Retina (tissue), 1 donor: ENCODE results near the gene NFIC.
"Not testable (repeated sequence)": the region's sequence is repeated elsewhere in the genome, so short reads cannot be mapped to it uniquely, and the experiment has no call there.

Experiments
- DNase-seq: peaks from one replicate; pipeline ENCODE4 v3.0.0-alpha.2; 2016

The NFIC gene

GRCh38 chr19:3496392-3497273 is 130.2 kb downstream of the NFIC start:
- no peak for DNase-seq

GRCh38 chr19:3497757-3498520 is 131.6 kb downstream of the NFIC start:
- DNase-seq = no peak

GRCh38 chr19:3499738-3500428 is 133.5 kb downstream of the NFIC start:
- DNase-seq = no peak

DNA sequence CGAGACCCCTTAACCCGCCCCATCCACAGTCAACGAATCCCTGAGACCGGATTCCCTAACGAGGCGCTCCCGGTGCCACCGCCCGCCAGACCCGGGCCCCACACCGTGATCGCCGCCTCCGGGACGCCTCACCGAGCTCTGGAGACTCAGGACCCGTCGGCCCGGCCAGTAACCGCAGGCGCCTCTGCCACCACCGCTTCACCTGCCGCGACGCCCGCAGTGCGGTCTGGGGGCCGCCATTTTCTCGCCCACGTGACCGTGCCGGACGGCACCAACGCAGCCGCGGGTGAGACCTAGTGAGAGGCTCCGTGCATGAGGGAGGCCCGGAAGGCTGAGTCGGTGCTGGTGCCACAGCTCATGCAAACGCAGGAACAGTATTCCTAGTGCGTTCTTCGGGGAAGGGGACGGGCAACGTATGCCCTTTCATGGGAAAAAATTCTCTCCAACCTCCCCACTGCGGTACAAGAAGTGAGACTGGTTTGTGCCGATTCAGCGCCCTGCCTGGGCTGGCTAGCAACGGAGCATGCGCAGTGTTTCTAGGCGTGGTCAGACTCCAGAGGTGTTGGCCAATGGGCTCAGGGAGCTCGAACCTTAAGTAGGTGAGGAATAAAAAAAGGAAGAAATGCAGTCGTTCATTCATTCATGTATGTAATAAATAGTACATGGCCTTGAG is 134.2 kb downstream of the NFIC start, which contains the start of gene DOHH:
TSS of gene DOHH (minus strand) at position 246 of the 673 bp plus-strand sequence. CDS start 3,860 bp downstream, outside the sequence.
- DNase-seq = peak; percentile 98

DNA sequence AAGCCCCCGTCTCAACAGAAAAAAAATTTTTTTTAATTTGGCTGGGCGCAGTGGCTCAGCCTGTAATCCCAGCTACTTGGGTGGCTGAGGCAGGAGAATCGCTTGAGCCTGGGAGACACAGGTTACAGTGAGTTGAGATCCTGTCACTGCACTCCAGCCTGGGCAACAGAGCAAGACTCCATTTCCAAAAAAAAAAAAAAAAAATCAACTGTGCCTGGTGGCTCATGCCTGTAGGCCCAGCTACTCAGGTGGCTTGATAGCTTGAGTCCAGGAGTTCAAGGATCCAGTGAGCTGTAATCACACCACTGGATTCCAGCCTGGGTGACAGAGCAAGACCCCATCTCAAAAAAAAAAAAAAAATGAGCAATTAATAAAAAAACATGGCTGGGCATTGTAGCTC is 135.4 kb downstream of the NFIC start:
- no peak for DNase-seq

- no peak for DNase-seq
These were observed 136.7 kb downstream of the NFIC start for GRCh38 chr19:3503036-3503572.

DNA sequence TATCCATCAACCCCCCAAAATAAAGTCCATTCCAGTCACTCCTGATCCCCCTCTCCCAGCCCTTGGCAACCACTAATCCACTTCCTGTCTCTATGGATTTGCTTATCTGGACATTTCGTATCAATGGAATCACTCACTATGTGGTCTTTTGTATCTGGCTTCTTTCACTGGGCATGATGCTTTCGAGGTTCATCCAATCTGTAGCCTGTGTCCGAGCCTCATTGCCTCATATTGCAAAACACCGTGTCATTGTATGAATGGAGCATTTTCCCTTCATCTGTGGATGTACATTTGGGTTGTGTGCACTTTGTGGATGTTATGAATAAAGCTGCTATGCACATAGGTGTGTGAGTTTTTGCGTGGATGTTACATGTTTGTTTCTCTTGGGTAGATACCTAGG is 138.4 kb downstream of the NFIC start:
- no peak for DNase-seq

DNA sequence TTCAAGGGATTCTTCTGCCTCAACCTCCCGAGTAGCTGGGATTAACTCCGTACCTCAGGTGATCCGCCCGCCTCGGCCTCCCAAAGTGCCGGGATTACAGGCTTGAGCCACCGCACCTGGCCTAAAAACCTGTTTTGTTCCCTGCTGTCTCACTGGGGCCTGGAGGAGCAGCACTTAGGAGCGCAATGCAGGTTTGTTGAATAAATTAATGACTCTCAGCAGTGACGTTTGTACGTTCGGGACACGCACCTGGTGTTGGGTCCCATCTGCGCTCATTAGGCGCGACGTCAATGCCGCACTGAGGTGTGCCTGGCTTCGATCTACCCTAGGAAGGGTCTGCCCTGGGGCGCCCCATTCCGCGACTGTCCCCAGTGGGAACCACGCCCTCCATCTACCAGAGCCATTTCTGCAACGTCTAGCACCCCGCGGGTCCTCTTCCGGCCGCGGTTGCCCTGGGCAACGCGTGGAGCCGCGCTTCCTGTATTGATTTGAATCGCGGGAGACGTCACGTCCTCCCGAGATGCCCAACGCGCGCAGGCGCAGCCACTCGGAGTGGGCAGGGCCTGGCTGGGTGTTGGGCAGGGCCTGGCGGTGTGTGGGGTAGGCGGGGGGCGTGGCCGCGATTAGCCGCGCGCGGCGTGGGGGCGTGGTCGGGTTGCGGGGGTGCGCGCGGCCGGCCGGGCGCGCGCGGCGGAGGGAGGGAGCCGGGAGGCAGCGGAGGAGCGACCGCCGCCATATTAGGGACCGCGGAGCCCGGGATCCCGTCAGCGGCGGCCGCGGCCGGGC is 139.4 kb downstream of the NFIC start, which contains the start of gene FZR1:
TSS of gene FZR1 (plus strand) at position 714 of the 786 bp plus-strand sequence. CDS start 16,679 bp downstream, outside the sequence.
- DNase-seq = peak; percentile 97

DNA sequence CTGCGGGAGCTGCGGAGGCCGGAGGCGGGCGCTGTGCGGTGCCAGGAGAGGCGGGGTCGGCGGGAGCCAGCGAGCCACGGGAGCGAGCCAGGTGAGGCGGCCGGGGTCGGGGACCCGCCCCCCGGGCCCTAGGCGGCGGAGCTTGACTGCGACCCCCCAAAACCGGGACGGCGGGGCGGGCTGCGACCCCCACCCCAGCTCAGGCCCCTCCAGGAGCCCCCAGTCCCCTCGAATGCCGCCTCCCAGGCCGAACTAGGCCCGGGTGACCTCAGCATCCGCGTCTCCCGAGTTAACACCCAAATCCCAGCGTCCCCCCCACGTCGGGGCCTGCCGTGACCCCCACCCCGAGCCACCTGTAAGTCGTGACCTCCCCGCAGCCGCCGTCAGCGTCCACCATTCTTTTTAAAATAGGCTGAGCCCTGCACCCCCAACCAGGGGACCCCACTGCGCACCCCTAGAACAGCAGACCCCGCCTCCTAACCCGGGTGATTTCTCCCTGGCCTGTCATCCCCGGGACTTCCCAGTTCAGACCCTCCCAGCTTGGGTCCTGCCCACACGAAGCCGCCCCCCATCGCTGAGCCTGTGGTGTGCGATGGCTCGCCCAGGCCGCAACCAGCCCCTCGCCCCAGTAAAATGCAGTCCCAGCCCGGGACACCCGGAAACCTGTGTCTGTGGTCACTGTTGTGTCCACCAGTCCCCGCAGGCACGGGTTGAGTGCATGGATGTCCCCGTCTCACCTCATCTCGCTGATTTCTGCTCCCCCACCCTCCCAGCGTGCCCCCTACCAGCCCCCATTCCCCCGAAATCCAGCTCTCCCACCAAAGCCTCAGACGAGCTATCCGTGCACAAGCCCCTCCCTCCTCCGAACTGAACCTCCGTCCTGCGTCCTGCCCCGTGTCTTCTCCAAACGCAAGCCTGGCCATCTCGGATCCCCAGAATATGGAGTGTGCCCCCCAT is 140.3 kb downstream of the NFIC start:
- no peak for DNase-seq

DNA sequence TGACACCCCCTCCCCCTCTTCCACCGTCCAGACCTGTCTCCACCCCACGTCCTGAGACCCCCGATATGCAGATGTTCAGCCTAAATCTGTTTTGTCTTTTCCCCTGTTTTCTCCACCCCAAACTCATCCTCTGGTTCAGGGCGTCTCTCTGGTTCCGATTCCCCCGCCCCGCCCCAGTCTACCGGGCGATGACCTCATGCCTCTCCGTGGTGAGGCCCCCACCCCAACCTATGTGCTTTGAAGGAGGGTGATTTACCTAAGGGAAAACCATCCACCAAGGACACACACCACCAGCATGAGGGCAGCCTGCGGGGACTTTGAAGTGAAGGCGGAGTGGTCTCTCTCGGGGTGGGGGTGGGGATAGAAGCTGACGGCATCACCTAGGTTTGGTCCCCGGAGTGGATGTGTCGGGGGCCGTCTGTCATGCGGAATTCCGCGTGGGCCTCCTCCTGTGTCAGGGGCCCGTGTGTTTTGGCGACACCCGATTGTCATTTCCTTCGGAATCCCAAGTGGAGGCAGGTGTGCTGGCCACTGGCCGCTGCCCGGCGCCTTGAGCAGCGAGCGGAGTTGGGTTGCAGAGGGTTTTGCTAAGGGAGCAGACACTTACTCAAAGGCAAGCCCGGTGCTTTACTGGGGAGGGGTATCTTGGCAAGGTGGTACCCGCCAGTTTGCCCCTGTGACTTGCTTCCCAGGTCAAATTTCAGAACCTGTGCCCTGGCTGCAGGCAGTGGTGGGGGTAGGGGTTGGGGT is 141.2 kb downstream of the NFIC start:
- DNase-seq = peak; percentile 36

DNA sequence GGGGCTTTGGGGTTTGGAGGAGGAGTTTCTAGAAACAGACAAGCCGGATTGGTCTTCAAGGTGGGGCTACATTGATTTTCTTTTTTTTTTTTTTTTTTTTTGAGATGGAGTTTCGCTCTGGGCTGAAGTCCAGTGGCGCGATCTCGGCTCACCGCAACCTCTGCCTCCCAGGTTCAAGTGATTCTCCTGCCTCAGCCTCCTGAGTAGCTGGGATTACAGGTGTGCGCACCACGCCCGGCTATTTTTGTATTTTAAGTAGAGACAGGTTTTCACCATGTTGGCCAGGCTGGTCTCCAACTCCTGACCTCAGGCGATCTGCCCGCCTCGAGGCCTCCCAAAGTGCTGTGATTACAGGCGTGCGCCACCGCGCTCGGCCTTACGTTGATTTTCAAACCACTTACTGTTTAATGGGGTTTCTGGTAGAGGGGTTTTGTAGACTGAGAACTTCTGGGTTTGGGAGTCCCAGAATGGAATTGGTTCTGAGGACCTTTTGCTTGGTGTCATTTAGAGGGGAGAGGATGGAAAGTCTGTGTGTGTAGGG is 141.8 kb downstream of the NFIC start:
- DNase-seq = not testable (repeated sequence)

DNA sequence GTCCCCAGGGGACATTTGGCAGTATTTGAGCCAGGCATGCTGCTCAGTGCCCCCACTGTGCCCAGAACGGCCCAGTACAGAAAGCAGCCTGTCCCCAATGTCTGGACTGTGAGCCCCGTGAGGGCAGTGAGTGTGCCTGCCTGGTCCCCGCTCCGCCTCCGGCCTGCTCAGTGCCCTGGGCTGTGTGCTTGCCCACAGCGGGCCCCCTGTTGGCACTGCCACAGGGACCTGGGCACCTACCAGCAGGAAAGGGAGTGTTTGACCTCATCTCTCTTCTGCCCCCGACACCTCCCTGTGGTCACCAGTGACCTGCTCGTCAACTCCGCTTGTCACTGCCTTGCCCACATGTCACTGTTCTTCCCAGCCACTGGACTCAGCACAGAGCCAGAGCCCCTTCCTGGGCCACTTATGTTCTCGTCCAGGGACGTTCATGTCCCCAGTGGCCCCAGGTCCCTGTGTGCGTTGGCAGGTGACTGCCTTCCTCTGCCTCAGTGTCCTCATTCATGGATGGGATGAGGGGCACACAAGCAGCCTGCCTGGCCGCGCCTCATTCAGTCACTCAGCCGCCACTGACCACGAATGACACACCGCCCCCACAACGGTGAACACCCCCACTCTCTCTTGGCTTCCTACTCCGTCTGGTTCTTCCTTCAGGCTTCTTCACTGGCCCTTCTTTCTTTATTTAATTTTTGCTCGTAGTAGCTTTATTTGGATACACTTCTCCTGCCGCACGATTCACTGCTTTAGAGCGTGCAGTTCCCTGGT is 142.6 kb downstream of the NFIC start:
- DNase-seq = no peak

DNA sequence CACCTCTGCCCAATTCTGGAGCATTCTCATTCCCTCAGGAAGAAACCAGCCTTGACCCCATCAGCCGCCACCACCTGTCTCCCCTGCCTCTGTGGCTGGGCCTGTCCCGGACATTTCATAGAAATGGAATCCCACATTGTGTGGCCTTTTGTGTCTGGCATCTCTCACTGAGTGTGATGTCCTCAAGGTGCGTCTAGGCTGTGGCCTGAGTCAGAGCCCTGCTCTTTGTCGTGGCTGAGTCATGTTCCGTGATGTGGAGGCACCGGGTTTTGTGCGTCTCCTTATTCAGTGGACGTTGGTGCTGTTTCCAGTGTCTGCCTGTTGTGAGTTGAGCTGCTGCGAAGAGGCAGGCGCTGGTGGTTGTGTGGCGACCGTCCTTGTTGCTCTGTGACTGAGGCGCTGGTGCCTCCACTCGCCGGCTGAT is 143.2 kb downstream of the NFIC start:
- DNase-seq = no peak

- no peak for DNase-seq
These were observed 144.3 kb downstream of the NFIC start for GRCh38 chr19:3510727-3511126.

GRCh38 chr19:3511506-3512251 is 145.3 kb downstream of the NFIC start:
- no peak for DNase-seq

- no peak for DNase-seq
These were observed 146.3 kb downstream of the NFIC start for GRCh38 chr19:3512562-3513228.
